ENCODE measurements around the gene ABI2. TPM values are rescaled to one million over a fixed set of nuclear protein-coding genes. Genes with fewer than 3 reads are reported as not detected.

Gene ABI2
- polyA plus RNA-seq, 3 donors from 2014 or later, result 17.3 to 19.0 (median 17.6) TPM

GRCh38 chr2:203450561-203450960 is 122.4 kb downstream of the ABI2 start:
- H3K4me3 Mint-ChIP-seq, result no peak overlapping the region
- no peak for DNase-seq
- H3K27ac Mint-ChIP-seq, result no peak overlapping the region
- no peaks in the 10 kb centered on the region for H3K36me3 Mint-ChIP-seq
- no peaks in the 10 kb centered on the region for H3K4me1 Mint-ChIP-seq
- no peaks in the 10 kb centered on the region for H3K9me3 Mint-ChIP-seq
- peaks cover 0 to 5% (median 1%) of the 10 kb centered on the region in 3 donors for H3K27me3 Mint-ChIP-seq (ENCODE audit: low read depth in 3 of 3)

- no peak for DNase-seq
- no peak overlapping the region for H3K4me3 Mint-ChIP-seq
- H3K27me3 Mint-ChIP-seq (ENCODE audit: low read depth in 3 of 3), result peaks cover 0 to 5% (median 0%) of the 10 kb centered on the region in 3 donors
- H3K4me1 Mint-ChIP-seq, result no peaks in the 10 kb centered on the region
- H3K9me3 Mint-ChIP-seq, result no peaks in the 10 kb centered on the region
- H3K27ac Mint-ChIP-seq, result no peak overlapping the region
- H3K36me3 Mint-ChIP-seq, result no peaks in the 10 kb centered on the region
Observed at GRCh38 chr2:203451011-203451410, 122.8 kb downstream of the ABI2 start.

GRCh38 chr2:203451689-203452088 is 123.5 kb downstream of the ABI2 start:
- Mint-ChIP-seq H3K4me3 (no peak overlapping the region), H3K27me3 (ENCODE audit: low read depth in 3 of 3) (peaks cover 0 to 5% (median 0%) of the 10 kb centered on the region in 3 donors), H3K36me3 (no peaks in the 10 kb centered on the region), H3K27ac (no peak overlapping the region), H3K4me1 (no peaks in the 10 kb centered on the region), H3K9me3 (no peaks in the 10 kb centered on the region)
- no peak for DNase-seq

GRCh38 chr2:203453858-203454451 is 125.8 kb downstream of the ABI2 start:
- Mint-ChIP-seq H3K27ac (no peak overlapping the region), H3K4me3 (no peak overlapping the region), H3K27me3 (ENCODE audit: low read depth in 3 of 3) (peaks cover 0 to 5% (median 0%) of the 10 kb centered on the region in 3 donors), H3K4me1 (no peaks in the 10 kb centered on the region), H3K9me3 (no peaks in the 10 kb centered on the region), H3K36me3 (no peaks in the 10 kb centered on the region)
- peak; percentile 14 to 29 (median 26) for DNase-seq

- H3K27me3 Mint-ChIP-seq (ENCODE audit: low read depth in 3 of 3), result peaks cover 0 to 5% (median 0%) of the 10 kb centered on the region in 3 donors
- no peak overlapping the region for H3K27ac Mint-ChIP-seq
- no peaks in the 10 kb centered on the region for H3K9me3 Mint-ChIP-seq
Observed at GRCh38 chr2:203455209-203455608, 127.0 kb downstream of the ABI2 start.

GRCh38 chr2:203461746-203462145 is 133.6 kb downstream of the ABI2 start:
- no peaks in the 10 kb centered on the region for H3K36me3 Mint-ChIP-seq
- DNase-seq, result no peak
- no peak overlapping the region for H3K27ac Mint-ChIP-seq
- no peaks in the 10 kb centered on the region for H3K4me1 Mint-ChIP-seq
- H3K4me3 Mint-ChIP-seq, result no peak overlapping the region
- H3K9me3 Mint-ChIP-seq, result no peaks in the 10 kb centered on the region
- H3K27me3 Mint-ChIP-seq (ENCODE audit: low read depth in 3 of 3), result peaks cover 0 to 3% (median 0%) of the 10 kb centered on the region in 3 donors

More at GRCh38 chr2:203455209-203455608, 127.0 kb downstream of the ABI2 start:
- H3K36me3 Mint-ChIP-seq, result no peaks in the 10 kb centered on the region
- no peaks in the 10 kb centered on the region for H3K4me1 Mint-ChIP-seq
- H3K4me3 Mint-ChIP-seq, result no peak overlapping the region
- no peak for DNase-seq

- no peaks in the 10 kb centered on the region for H3K9me3 Mint-ChIP-seq
- no peaks in the 10 kb centered on the region for H3K36me3 Mint-ChIP-seq
- H3K27me3 Mint-ChIP-seq (ENCODE audit: low read depth in 3 of 3), result peaks cover 0 to 3% (median 0%) of the 10 kb centered on the region in 3 donors
- H3K4me1 Mint-ChIP-seq, result no peaks in the 10 kb centered on the region
- no peak overlapping the region for H3K27ac Mint-ChIP-seq
- H3K4me3 Mint-ChIP-seq, result no peak overlapping the region
- DNase-seq, result no peak
Observed at GRCh38 chr2:203462308-203462707, 134.1 kb downstream of the ABI2 start.

- H3K9me3 Mint-ChIP-seq, result no peaks in the 10 kb centered on the region
- H3K36me3 Mint-ChIP-seq, result no peaks in the 10 kb centered on the region
- DNase-seq, result no peak
- H3K27me3 Mint-ChIP-seq (ENCODE audit: low read depth in 3 of 3), result peaks cover 0 to 3% (median 0%) of the 10 kb centered on the region in 3 donors
- H3K27ac Mint-ChIP-seq, result no peak overlapping the region
- no peaks in the 10 kb centered on the region for H3K4me1 Mint-ChIP-seq
- H3K4me3 Mint-ChIP-seq, result no peak overlapping the region
Observed at GRCh38 chr2:203463266-203463678, 135.1 kb downstream of the ABI2 start.

GRCh38 chr2:203469546-203469945 is 141.4 kb downstream of the ABI2 start:
- Mint-ChIP-seq H3K36me3 (no peaks in the 10 kb centered on the region), H3K4me3 (no peak overlapping the region), H3K9me3 (no peaks in the 10 kb centered on the region), H3K27me3 (ENCODE audit: low read depth in 3 of 3) (peaks cover 0 to 7% (median 0%) of the 10 kb centered on the region in 3 donors), H3K27ac (no peak overlapping the region), H3K4me1 (no peaks in the 10 kb centered on the region)
- DNase-seq, result no peak

GRCh38 chr2:203470371-203470770 is 142.2 kb downstream of the ABI2 start:
- Mint-ChIP-seq H3K36me3 (no peaks in the 10 kb centered on the region), H3K4me3 (no peak overlapping the region), H3K27ac (no peak overlapping the region), H3K27me3 (ENCODE audit: low read depth in 3 of 3) (peaks cover 0 to 7% (median 0%) of the 10 kb centered on the region in 3 donors), H3K9me3 (no peaks in the 10 kb centered on the region), H3K4me1 (no peaks in the 10 kb centered on the region)
- no peak for DNase-seq

- Mint-ChIP-seq H3K27ac (no peak overlapping the region), H3K4me3 (no peak overlapping the region), H3K27me3 (ENCODE audit: low read depth in 3 of 3) (peaks cover 0 to 7% (median 0%) of the 10 kb centered on the region in 3 donors), H3K9me3 (no peaks in the 10 kb centered on the region), H3K4me1 (no peaks in the 10 kb centered on the region), H3K36me3 (no peaks in the 10 kb centered on the region)
- DNase-seq, result no peak
Observed at GRCh38 chr2:203471323-203471722, 143.1 kb downstream of the ABI2 start.

GRCh38 chr2:203476881-203477280 is 148.7 kb downstream of the ABI2 start:
- no peaks in the 10 kb centered on the region for H3K4me1 Mint-ChIP-seq
- no peak for DNase-seq
- no peaks in the 10 kb centered on the region for H3K27me3 Mint-ChIP-seq (ENCODE audit: low read depth in 3 of 3)
- H3K9me3 Mint-ChIP-seq, result no peaks in the 10 kb centered on the region
- no peak overlapping the region for H3K27ac Mint-ChIP-seq
- no peak overlapping the region for H3K4me3 Mint-ChIP-seq
- H3K36me3 Mint-ChIP-seq, result no peaks in the 10 kb centered on the region

- H3K4me1 Mint-ChIP-seq, result no peaks in the 10 kb centered on the region
- H3K27ac Mint-ChIP-seq, result no peak overlapping the region
- H3K27me3 Mint-ChIP-seq (ENCODE audit: low read depth in 3 of 3), result no peaks in the 10 kb centered on the region
- no peaks in the 10 kb centered on the region for H3K9me3 Mint-ChIP-seq
- no peak for DNase-seq
- no peak overlapping the region for H3K4me3 Mint-ChIP-seq
- H3K36me3 Mint-ChIP-seq, result no peaks in the 10 kb centered on the region
Observed at GRCh38 chr2:203480623-203481022, 152.4 kb downstream of the ABI2 start.

- Mint-ChIP-seq H3K27ac (no peak overlapping the region), H3K9me3 (no peaks in the 10 kb centered on the region), H3K4me3 (no peak overlapping the region), H3K27me3 (ENCODE audit: low read depth in 3 of 3) (no peaks in the 10 kb centered on the region), H3K4me1 (no peaks in the 10 kb centered on the region), H3K36me3 (no peaks in the 10 kb centered on the region)
- DNase-seq, result peak; percentile 13 to 31 (median 23)
Observed at GRCh38 chr2:203484266-203485112, 156.3 kb downstream of the ABI2 start.

All from immature natural killer cell (primary cell).